Spleen (tissue), 3 donors: ENCODE data around the gene TNNT2.

Experiments used
- POLR2A ChIP-seq, 3 donors: fragments of 450-650 bp; IDR thresholded peaks; one replicate each; pipeline ENCODE4 v1.5.1; 2017; ENCODE audit warnings: antibody characterized with exemption in 3 of 3, mild to moderate bottlenecking in 1 of 3
- POLR2AphosphoS5 ChIP-seq, 3 donors: sonication (generic); formaldehyde crosslinking; IDR thresholded peaks; one replicate each; pipeline ENCODE4 v1.5.1; 2017; ENCODE audit warnings: antibody characterized with exemption in 3 of 3

DNA sequence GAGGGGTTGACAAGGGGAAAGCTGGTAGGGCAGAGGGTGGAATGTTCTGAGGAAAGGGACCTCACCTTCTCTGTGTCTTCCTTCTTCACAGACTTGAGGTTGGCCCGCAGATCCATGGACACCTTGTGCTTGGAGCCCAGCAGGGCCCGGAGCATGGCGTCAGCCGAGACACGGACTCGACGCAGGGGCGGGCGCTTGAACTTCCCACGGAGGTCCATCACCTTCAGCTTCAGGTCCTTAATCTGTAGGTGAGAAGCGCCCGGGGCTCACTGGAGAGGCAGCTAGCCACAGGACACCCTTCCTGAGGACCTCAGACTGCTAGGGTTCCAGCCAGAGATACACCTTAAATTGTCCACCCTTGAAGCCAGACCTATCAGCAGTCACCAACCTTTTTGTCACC, 33.8 kb upstream of the TNNT2 start:
- TF ChIP-seq POLR2A (IDR thresholded peaks at IDR 0.05) (no peak), POLR2AphosphoS5 (IDR thresholded peaks at IDR 0.05) (no peak)
